22Rv1 (cell line): ENCODE measurements around the gene TMEM213.

Experiments
- ZFX ChIP-seq: fragments of 450-650 bp; IDR thresholded peaks from 2 replicates; pipeline ENCODE4 v1.6.1; 2017; ENCODE audit warnings: antibody characterized with exemption, borderline replicate concordance
- TF ChIP-seq, protein P1 (sequence below): fragments of 450-650 bp; IDR thresholded peaks from 2 replicates; pipeline ENCODE4 v1.5.1; 2017; ENCODE audit warnings: mild to moderate bottlenecking

DNA sequence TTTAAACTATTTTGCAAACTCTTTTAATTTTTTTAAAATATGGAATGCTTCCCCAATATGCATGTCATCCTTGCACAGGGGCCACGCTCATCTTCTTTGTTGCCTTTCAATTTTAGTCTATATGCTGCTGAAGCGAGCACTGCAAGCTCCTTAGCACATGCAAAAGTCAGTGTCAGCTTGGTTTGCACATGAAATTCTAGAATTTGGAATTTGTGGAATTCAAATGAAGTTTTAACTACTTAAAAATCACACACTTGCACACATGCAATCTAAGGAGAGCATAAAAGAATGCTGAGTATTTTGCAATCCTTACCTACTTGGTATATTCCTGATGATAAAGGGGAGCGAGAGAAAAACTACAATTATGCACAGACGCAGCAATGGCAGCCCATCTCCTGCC lies 78.5 kb downstream of the TMEM213 start:
- TF ChIP-seq, protein P1, sequence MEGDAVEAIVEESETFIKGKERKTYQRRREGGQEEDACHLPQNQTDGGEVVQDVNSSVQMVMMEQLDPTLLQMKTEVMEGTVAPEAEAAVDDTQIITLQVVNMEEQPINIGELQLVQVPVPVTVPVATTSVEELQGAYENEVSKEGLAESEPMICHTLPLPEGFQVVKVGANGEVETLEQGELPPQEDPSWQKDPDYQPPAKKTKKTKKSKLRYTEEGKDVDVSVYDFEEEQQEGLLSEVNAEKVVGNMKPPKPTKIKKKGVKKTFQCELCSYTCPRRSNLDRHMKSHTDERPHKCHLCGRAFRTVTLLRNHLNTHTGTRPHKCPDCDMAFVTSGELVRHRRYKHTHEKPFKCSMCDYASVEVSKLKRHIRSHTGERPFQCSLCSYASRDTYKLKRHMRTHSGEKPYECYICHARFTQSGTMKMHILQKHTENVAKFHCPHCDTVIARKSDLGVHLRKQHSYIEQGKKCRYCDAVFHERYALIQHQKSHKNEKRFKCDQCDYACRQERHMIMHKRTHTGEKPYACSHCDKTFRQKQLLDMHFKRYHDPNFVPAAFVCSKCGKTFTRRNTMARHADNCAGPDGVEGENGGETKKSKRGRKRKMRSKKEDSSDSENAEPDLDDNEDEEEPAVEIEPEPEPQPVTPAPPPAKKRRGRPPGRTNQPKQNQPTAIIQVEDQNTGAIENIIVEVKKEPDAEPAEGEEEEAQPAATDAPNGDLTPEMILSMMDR = no peak
- TF ChIP-seq ZFX = no peak
